Measurements from ENCODE around the gene MAP6D1.
"Not testable (repeated sequence)": the region's sequence is repeated elsewhere in the genome, so short reads cannot be mapped to it uniquely, and the experiment has no call there.

DNA sequence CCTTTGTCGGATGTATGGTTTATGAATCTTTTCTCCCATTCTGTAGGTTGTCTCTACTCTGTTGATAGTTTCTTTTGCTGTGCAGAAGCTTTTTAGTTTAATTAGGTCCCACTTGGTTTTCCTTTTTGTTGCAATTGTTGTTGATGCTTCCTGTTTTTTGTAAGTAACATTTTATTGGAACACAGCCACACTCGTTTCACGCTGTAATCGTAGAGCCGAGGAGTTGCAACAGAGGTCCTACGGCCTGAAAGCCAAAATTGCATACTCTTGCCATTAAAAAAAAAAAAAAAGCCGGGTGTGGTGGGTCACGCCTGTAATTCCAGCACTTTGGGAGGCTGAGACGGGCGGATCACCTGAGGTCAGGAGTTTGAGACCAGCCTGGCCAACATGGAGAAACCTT is 40.9 kb downstream of the MAP6D1 start:
- TF ChIP-seq CTCF (conservative IDR thresholded peaks at IDR 0.05; ENCODE audit: low read depth, low read length); FOS (IDR thresholded peaks at IDR 0.05; ENCODE audit: low read depth, low read length); BHLHE40 (IDR thresholded peaks at IDR 0.05; ENCODE audit: low read depth, low read length); POLR2A (IDR thresholded peaks at IDR 0.05; ENCODE audit: low read depth, low read length); RAD21 (IDR thresholded peaks at IDR 0.05; ENCODE audit: low read length): not testable (repeated sequence)

All from IMR-90 (cell line).